ENCODE data around the gene DBF4.
"Not testable (repeated sequence)": the region's sequence is repeated elsewhere in the genome, so short reads cannot be mapped to it uniquely, and the experiment has no call there.

DBF4 gene

GRCh38 chr7:87876040-87876868 lies at the start of gene DBF4, which contains the start of gene SLC25A40:
DBF4 (plus strand) TSS chr7:87876493; CDS start chr7:87876733, 240 bp downstream.
SLC25A40 (minus strand) TSS chr7:87876360; CDS start chr7:87858727, 17,633 bp downstream.
- peak; percentile 95 for DNase-seq

- DNase-seq = not testable (repeated sequence)
Measured at GRCh38 chr7:87828383-87828782, 47.9 kb upstream of the DBF4 start.

- no peak for DNase-seq
Measured at GRCh38 chr7:87831097-87831496, 45.2 kb upstream of the DBF4 start.

GRCh38 chr7:87833130-87833529 lies 43.2 kb upstream of the DBF4 start:
- no peak for DNase-seq

- DNase-seq = no peak
Measured at GRCh38 chr7:87837597-87837996, 38.7 kb upstream of the DBF4 start.

GRCh38 chr7:87850836-87851593 lies 25.3 kb upstream of the DBF4 start:
- DNase-seq = no peak

- no peak for DNase-seq
Measured at GRCh38 chr7:87852306-87852705, 24.0 kb upstream of the DBF4 start.

GRCh38 chr7:87853237-87853864 lies 22.9 kb upstream of the DBF4 start:
- DNase-seq = no peak

GRCh38 chr7:87858417-87859100 lies 17.7 kb upstream of the DBF4 start:
- DNase-seq = no peak

GRCh38 chr7:87866089-87866488 lies 10.2 kb upstream of the DBF4 start:
- no peak for DNase-seq

GRCh38 chr7:87866533-87866932 lies 9.8 kb upstream of the DBF4 start:
- not testable (repeated sequence) for DNase-seq

- DNase-seq = no peak
Measured at GRCh38 chr7:87870471-87870870, 5.8 kb upstream of the DBF4 start.

GRCh38 chr7:87872346-87872745 lies 3.9 kb upstream of the DBF4 start:
- DNase-seq = no peak

GRCh38 chr7:87873328-87873727 lies 3.0 kb upstream of the DBF4 start:
- not testable (repeated sequence) for DNase-seq

- DNase-seq = no peak
Measured at GRCh38 chr7:87874066-87874465, 2.2 kb upstream of the DBF4 start.

- no peak for DNase-seq
Measured at GRCh38 chr7:87875151-87876039, 898 bp upstream of the DBF4 start.

- no peak for DNase-seq
Measured at GRCh38 chr7:87876869-87877234, 559 bp downstream of the DBF4 start.

GRCh38 chr7:87877366-87878040 lies 1.2 kb downstream of the DBF4 start:
- DNase-seq = no peak

GRCh38 chr7:87878208-87878735 lies 2.0 kb downstream of the DBF4 start:
- DNase-seq = no peak

GRCh38 chr7:87882151-87882937 lies 6.1 kb downstream of the DBF4 start:
- no peak for DNase-seq

Measured in NCI-H1417 treated with DMSO at 0.1 percent for 48 hours (cell line).